Nephron progenitor cell (in vitro differentiated cells): ENCODE measurements around the gene REPIN1.

ENCODE experiments used
- DNase-seq: peaks from one replicate; pipeline ENCODE4 v3.0.0; 2021
- H3K27ac Mint-ChIP-seq: 2 replicates; pipeline ENCODE4 v1.8.0; 2021; ENCODE audit warnings: mild to moderate bottlenecking, moderate library complexity, mixed read lengths
- H3K27me3 Mint-ChIP-seq: 2 replicates; pipeline ENCODE4 v1.8.0; 2021; ENCODE audit warnings: mild to moderate bottlenecking, low read depth, mixed read lengths; ENCODE audit not compliant: poor library complexity
- H3K36me3 Mint-ChIP-seq: 2 replicates; pipeline ENCODE4 v1.8.0; 2021; ENCODE audit warnings: low read depth, mixed read lengths
- H3K4me1 Mint-ChIP-seq: 2 replicates; pipeline ENCODE4 v1.8.0; 2021; ENCODE audit warnings: mixed read lengths
- H3K4me3 Mint-ChIP-seq: 2 replicates; pipeline ENCODE4 v1.8.0; 2021; ENCODE audit warnings: mild to moderate bottlenecking, moderate library complexity, mixed read lengths
- H3K9me3 Mint-ChIP-seq: 2 replicates; pipeline ENCODE4 v1.8.0; 2021; ENCODE audit warnings: mild to moderate bottlenecking, moderate library complexity, mixed read lengths
- CTCF ChIP-seq: fragments of 200-600 bp; sonication (generic); IDR thresholded peaks from 2 replicates; pipeline ENCODE4 v1.5.0; 2021; ENCODE audit warnings: antibody characterized with exemption

REPIN1 gene

DNA sequence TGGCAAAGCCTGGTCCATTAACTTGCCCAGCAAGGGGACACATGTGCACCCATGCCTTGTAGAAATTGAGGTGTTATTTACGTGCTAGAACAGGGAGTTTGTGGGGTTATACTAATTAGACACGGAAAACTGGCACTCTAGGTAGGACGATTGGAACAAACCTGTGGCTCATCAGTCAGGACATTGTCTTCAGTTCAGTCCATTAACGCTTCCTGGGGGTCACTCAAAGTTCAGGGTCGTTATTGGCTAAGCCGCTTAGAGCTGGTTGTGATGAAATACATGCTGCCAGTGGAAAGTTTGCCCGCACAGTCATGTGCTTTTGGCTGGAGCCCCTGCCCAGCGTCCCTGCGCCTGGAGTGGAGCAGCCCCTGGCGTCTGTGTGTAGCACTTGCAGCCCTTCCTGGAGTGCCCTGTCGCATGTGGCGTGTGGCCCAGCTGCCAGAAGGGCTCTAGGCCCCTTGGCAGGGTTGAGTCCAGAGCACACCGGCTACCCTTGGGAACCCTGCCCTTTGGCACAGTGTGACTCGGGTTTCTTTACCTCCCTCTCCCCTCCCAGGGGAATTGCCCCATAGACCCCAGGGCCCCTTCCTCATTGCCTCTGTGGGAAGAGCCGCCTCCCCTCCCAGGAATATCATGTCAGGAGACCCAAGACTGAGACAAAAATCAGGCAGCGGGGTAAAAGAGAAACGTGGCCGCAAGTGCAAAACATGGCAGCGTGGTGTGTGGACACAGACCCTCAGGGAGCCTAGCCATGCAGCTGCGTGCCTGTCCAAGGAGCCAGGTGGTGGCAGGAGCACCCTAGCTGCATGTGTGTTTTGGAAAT is 20.3 kb downstream of the REPIN1 start:
- peak; percentile 39 for DNase-seq
- H3K36me3 Mint-ChIP-seq: peaks cover 41% of the 10 kb centered on the region
- H3K4me1 Mint-ChIP-seq: peaks cover 39% of the 10 kb centered on the region
- H3K27me3 Mint-ChIP-seq: no peaks in the 10 kb centered on the region
- H3K9me3 Mint-ChIP-seq: no peaks in the 10 kb centered on the region
- peak; percentile 36 for TF ChIP-seq CTCF
- no peak overlapping the region for H3K4me3 Mint-ChIP-seq
- H3K27ac Mint-ChIP-seq: no peak overlapping the region

- Mint-ChIP-seq H3K36me3 (peaks cover 41% of the 10 kb centered on the region), H3K4me1 (peaks cover 38% of the 10 kb centered on the region), H3K27ac (no peak overlapping the region), H3K4me3 (no peak overlapping the region), H3K27me3 (no peaks in the 10 kb centered on the region), H3K9me3 (no peaks in the 10 kb centered on the region)
- TF ChIP-seq CTCF: no peak
- no peak for DNase-seq
Measured at GRCh38 chr7:150389532-150389816, 20.9 kb downstream of the REPIN1 start.

DNA sequence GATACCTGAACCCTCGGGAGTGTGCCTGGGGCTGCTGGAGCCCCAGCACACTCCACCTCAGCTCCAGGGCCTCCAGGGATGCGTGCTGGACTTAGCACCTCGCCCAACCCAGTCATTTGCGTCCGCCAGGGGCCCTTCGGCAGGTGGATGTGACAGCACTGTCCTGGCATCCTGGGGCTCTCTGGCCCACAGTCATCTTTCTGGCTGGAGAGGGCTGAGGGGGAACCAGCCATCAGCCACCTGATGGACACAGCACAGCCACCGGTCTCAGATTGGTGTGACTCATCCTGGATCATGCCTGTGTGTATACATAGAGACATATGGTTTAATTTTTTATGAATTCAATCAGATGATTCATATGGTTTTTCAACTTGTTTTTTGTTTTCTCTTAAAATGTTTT is 21.6 kb downstream of the REPIN1 start:
- Mint-ChIP-seq H3K4me3 (no peak overlapping the region), H3K27ac (no peak overlapping the region), H3K27me3 (no peaks in the 10 kb centered on the region), H3K4me1 (peaks cover 36% of the 10 kb centered on the region), H3K9me3 (no peaks in the 10 kb centered on the region), H3K36me3 (peaks cover 41% of the 10 kb centered on the region)
- no peak for DNase-seq
- TF ChIP-seq CTCF: no peak

DNA sequence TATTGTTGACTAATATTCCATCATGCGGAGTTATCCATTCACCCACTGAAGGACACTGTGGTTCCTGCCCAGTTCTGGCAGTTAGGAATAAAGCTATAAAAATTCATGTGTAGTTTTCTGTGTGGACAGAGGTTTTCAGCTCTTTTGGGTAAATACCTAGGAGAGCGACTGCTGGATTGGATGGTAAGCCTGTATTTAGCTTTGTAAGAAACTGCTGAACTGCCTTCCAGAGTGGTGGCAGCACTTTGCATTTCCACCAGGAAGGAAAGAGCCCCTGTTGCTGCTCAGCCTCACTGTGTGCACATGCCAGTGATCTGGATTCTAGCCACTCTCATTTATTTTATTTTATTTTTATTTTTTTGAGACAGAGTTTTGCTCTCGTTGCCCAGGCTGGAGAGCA is 24.7 kb downstream of the REPIN1 start:
- no peaks in the 10 kb centered on the region for H3K27me3 Mint-ChIP-seq
- H3K36me3 Mint-ChIP-seq: peaks cover 42% of the 10 kb centered on the region
- H3K4me3 Mint-ChIP-seq: no peak overlapping the region
- no peak for DNase-seq
- H3K27ac Mint-ChIP-seq: no peak overlapping the region
- no peak for TF ChIP-seq CTCF
- H3K9me3 Mint-ChIP-seq: no peaks in the 10 kb centered on the region
- H3K4me1 Mint-ChIP-seq: peaks cover 31% of the 10 kb centered on the region

- no peak for TF ChIP-seq CTCF
- DNase-seq: no peak
- Mint-ChIP-seq H3K27ac (peak overlapping the region; percentile 56), H3K4me1 (peaks cover 53% of the 10 kb centered on the region), H3K4me3 (no peak overlapping the region), H3K9me3 (no peaks in the 10 kb centered on the region), H3K27me3 (no peaks in the 10 kb centered on the region), H3K36me3 (peaks cover 26% of the 10 kb centered on the region)
Measured at GRCh38 chr7:150396426-150396825, 27.8 kb downstream of the REPIN1 start.

- Mint-ChIP-seq H3K4me1 (peaks cover 57% of the 10 kb centered on the region), H3K27ac (no peak overlapping the region), H3K27me3 (no peaks in the 10 kb centered on the region), H3K4me3 (no peak overlapping the region), H3K36me3 (peaks cover 26% of the 10 kb centered on the region), H3K9me3 (no peaks in the 10 kb centered on the region)
- DNase-seq: no peak
- no peak for TF ChIP-seq CTCF
Measured at GRCh38 chr7:150396851-150397260, 28.2 kb downstream of the REPIN1 start.
